ENCODE results near the gene MT1M.
"Not testable (repeated sequence)": the region's sequence is repeated elsewhere in the genome, so short reads cannot be mapped to it uniquely, and the experiment has no call there.

Gene MT1M

GRCh38 chr16:56632156-56632847 lies at the start of gene MT1M:
Gene MT1M, plus strand, starts transcription at chr16:56632659. Its CDS starts 73 bp downstream, at chr16:56632732.
- DNase-seq = no peak

GRCh38 chr16:56582911-56583310 lies 49.5 kb upstream of the MT1M start:
- DNase-seq = not testable (repeated sequence)

- DNase-seq = no peak
Measured at GRCh38 chr16:56583351-56584168, 48.9 kb upstream of the MT1M start.

GRCh38 chr16:56584276-56584675 lies 48.2 kb upstream of the MT1M start:
- DNase-seq = no peak

- DNase-seq = no peak
Measured at GRCh38 chr16:56588781-56589140, 43.7 kb upstream of the MT1M start.

- no peak for DNase-seq
Measured at GRCh38 chr16:56589141-56590039, 43.1 kb upstream of the MT1M start, which contains the start of gene MT3. Gene MT3, plus strand, starts transcription at chr16:56589528. Its CDS starts 63 bp downstream, at chr16:56589591.

GRCh38 chr16:56591377-56592060 lies 40.9 kb upstream of the MT1M start:
- DNase-seq = no peak

- no peak for DNase-seq
Measured at GRCh38 chr16:56593573-56594291, 38.7 kb upstream of the MT1M start.

- DNase-seq = no peak
Measured at GRCh38 chr16:56594292-56594619, 38.2 kb upstream of the MT1M start.

- DNase-seq = peak; percentile 5
Measured at GRCh38 chr16:56600398-56600999, 32.0 kb upstream of the MT1M start.

GRCh38 chr16:56601325-56601724 lies 31.1 kb upstream of the MT1M start:
- DNase-seq = no peak

GRCh38 chr16:56603589-56603988 lies 28.9 kb upstream of the MT1M start:
- DNase-seq = no peak

- no peak for DNase-seq
Measured at GRCh38 chr16:56604966-56605365, 27.5 kb upstream of the MT1M start.

- DNase-seq = no peak
Measured at GRCh38 chr16:56605475-56605874, 27.0 kb upstream of the MT1M start.

- DNase-seq = no peak
Measured at GRCh38 chr16:56606071-56606475, 26.4 kb upstream of the MT1M start.

- DNase-seq = no peak
Measured at GRCh38 chr16:56606476-56607108, 25.9 kb upstream of the MT1M start.

- no peak for DNase-seq
Measured at GRCh38 chr16:56607109-56607618, 25.3 kb upstream of the MT1M start.

GRCh38 chr16:56607675-56608042 lies 24.8 kb upstream of the MT1M start:
- no peak for DNase-seq

GRCh38 chr16:56608043-56608875 lies 24.2 kb upstream of the MT1M start, which contains the start of gene MT2A:
Gene MT2A, plus strand, starts transcription at chr16:56608584. Its CDS starts 72 bp downstream, at chr16:56608656.
- DNase-seq = peak; percentile 81
